22Rv1 (cell line): ENCODE data around the gene CCDC97.

Source experiments
- H3K27ac ChIP-seq: fragments of 450-650 bp; 2 replicates; pipeline ENCODE4 v1.5.1; 2017
- ZFX ChIP-seq: fragments of 450-650 bp; IDR thresholded peaks from 2 replicates; pipeline ENCODE4 v1.6.1; 2017; ENCODE audit warnings: antibody characterized with exemption, borderline replicate concordance
- TF ChIP-seq, protein P1 (sequence below): fragments of 450-650 bp; IDR thresholded peaks from 2 replicates; pipeline ENCODE4 v1.5.1; 2017; ENCODE audit warnings: mild to moderate bottlenecking

Gene CCDC97

DNA sequence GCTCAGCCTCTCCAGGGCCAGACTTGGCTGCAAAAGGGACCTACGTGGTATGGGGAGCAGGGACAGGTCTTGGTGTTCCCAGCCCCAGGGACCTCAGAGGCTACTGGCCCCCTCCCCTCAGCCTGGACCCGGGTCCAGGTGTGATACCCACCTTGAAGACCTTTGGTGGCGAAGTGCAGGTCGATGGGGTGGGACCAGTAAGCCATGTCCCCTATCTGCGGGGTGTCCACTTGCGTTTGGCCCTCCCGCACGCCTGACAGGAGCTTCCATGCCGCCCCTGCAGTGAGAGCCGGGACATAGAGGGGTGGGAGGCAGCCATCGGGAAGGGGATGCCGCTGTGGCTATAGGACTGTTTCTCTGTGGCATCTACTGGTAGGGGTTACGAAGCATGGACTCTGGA is 47.8 kb downstream of the CCDC97 start:
- no peak overlapping the region for H3K27ac ChIP-seq
- TF ChIP-seq, protein P1, sequence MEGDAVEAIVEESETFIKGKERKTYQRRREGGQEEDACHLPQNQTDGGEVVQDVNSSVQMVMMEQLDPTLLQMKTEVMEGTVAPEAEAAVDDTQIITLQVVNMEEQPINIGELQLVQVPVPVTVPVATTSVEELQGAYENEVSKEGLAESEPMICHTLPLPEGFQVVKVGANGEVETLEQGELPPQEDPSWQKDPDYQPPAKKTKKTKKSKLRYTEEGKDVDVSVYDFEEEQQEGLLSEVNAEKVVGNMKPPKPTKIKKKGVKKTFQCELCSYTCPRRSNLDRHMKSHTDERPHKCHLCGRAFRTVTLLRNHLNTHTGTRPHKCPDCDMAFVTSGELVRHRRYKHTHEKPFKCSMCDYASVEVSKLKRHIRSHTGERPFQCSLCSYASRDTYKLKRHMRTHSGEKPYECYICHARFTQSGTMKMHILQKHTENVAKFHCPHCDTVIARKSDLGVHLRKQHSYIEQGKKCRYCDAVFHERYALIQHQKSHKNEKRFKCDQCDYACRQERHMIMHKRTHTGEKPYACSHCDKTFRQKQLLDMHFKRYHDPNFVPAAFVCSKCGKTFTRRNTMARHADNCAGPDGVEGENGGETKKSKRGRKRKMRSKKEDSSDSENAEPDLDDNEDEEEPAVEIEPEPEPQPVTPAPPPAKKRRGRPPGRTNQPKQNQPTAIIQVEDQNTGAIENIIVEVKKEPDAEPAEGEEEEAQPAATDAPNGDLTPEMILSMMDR = no peak
- no peak for TF ChIP-seq ZFX

DNA sequence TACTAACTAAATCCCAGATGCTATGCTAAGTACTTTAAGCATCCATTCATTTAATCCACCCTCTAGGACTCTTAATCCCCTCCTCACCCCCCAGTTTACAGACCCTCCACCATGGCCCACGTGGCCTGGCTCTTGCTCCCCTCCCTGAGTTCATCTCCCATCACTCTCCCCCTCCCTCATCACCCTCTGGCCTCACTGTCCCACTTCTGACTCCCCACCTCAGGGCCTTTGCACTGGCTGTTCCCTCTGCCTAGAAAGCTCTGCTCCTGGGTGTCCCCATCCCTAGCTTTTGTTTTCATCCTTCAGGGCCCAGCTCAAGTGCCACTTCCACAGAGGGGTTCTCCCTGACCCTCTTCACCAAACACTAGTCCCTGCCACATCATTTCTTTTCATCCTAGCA is 49.8 kb downstream of the CCDC97 start:
- TF ChIP-seq, protein P1 = no peak
- TF ChIP-seq ZFX = no peak

DNA sequence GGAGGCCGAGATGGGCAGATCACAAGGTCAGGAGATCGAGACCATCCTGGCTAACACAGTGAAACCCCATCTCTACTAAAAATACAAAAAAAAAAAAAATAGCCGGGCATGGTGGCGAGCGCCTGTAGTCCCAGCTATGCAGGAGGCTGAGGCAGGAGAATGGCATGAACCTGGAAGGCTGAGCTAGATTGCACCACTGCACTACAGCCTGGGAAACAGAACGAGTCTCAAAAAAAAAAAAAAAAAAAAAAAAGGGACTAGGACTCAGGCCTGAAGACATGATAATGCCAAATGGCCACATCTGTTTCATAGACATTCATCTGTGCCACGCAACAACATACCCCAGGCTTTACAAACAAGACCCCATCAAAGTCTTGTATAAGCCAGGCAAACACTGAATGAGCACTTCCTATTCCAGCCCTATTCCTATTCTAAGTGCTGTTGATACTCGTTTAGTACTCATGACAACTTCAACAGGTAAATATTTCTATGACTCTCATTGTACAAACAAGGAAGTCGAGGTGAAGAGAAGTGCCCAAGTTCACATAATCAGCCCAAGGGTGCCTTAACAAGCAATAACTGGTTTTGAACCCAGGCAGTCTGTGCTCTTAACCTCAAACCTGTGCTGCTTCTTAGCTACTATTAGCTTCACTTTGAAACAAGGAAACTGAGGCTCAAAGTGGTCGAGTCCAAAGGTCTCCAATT is 52.3 kb downstream of the CCDC97 start:
- TF ChIP-seq ZFX = no peak
- TF ChIP-seq, protein P1 = no peak
- H3K27ac ChIP-seq = no peak overlapping the region

More for the DNA sequence above, 49.8 kb downstream of the CCDC97 start:
- H3K27ac ChIP-seq = no peak overlapping the region

DNA sequence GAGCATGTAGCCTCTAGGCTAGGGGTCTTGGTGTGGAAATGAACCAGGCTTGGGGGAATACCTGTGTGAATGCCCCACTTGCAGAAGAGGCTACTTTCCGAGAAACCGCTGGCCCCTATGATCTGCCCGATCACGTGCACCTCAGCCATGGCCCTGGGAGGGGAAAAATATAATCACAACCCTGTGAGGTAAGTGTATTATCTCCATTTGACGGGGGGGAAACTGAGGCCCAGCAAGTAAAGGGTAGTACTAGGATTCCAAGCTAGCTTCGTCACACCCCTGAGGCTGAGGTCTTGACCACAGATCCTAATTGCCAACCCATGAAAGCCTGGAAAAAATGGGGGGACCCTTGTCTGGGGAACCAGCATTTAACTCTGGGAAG is 53.4 kb downstream of the CCDC97 start:
- TF ChIP-seq, protein P1 = no peak
- TF ChIP-seq ZFX = no peak
- H3K27ac ChIP-seq = peak overlapping the region; percentile 89

DNA sequence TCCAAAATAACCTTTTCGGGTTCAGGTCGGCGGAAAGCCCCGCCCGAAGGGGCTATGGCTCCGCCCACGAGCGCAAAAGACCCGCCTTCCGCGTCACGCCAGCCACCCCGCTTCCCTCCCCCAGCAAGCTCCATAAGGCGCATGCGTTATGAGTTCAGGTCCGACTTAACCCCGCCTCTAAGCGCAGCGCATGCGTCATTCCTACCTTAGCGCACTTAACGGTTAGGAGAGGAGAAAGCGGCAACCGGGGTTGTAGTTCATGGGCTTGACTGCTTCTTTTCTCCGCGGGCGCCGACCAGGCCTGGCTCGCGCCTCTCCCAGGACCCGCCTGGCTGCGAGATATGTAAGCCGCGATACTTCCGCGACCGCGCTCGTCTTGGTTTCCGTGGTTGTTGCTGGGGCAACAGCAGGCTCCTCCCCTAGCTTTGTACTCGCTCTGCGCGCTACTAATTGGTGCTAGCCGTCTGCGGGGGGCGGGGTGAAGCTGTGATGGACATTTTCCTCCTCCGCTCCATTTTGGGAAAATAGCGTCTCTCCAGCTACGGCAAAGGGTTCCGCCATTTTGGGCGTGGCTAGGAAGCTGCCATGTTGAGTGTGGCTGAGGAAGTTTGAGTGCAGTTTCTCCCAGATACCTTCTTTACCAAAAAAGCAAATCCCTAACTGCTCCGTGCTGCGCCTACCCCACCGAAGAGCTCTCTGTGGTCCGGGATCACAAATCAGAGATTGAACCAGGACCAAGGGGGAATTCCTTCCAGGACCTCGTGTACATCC is 54.0 kb downstream of the CCDC97 start, which contains the start of gene B9D2:
B9D2 (minus strand) TSS at position 397 of the 771 bp plus-strand sequence. CDS start 630 bp downstream, outside the sequence.
- H3K27ac ChIP-seq = peak within 1 kb of the TSS; percentile 89
- no peak for TF ChIP-seq ZFX
- TF ChIP-seq, protein P1 = no peak

DNA sequence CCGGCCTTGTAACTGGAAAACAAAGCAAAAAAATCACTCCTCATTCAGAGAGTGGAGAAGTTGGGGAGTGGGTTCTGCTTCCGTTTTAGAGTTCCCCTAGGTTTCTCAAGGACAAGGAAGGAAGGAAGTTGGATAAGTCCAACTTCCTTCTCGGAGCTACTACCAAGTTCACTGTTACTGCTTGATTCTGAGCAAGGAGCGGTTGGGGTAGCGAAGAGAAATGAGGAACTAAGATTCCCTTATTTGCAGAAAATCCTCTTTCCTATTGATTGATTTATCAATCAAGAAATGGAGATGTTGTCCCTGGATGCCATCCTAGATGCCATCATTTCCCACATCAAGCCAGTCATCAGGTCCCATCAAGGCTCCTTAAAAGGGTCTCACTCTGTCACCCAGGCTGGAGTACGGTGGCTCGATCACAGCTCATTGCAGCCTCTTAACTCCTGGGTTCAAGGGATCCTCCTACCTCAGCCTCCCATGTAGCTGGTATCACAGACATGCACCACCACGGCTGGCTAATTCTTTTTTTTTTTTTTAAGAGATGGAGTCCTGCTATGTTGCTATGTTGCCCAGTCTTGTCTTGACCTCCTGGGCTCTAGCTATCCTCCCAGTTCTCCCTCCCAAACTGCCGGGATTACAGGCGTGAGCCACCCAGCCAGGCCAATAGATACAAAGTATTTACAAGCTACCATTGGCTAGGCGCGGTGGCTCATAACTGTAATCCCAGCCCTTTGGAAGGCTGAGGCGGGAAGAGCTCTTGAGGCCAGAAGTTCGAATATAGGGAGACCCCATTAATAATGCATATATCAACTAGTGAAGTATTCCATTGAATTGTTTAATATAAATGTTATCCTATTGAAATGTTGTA is 54.8 kb downstream of the CCDC97 start:
- peak overlapping the region; percentile 89 for H3K27ac ChIP-seq
- TF ChIP-seq, protein P1 = no peak
- no peak for TF ChIP-seq ZFX
